22Rv1 (cell line): ENCODE data around the gene METTL13.

ENCODE experiments used
- CTCF ChIP-seq: fragments of 450-650 bp; IDR thresholded peaks from 2 replicates; pipeline ENCODE4 v1.5.1; 2017; ENCODE audit warnings: mild to moderate bottlenecking
- ZFX ChIP-seq: fragments of 450-650 bp; IDR thresholded peaks from 2 replicates; pipeline ENCODE4 v1.6.1; 2017; ENCODE audit warnings: antibody characterized with exemption, borderline replicate concordance

- no peak for TF ChIP-seq CTCF
- no peak for TF ChIP-seq ZFX
Measured at GRCh38 chr1:171800851-171801250, 19.4 kb downstream of the METTL13 start.
